Measurements from ENCODE around the gene FIS1. TPM values are rescaled to one million over a fixed set of nuclear protein-coding genes. Genes with fewer than 3 reads are reported as not detected.

Gene FIS1
- total RNA-seq, 1 donor = 136 TPM

GRCh38 chr7:101250324-101250723 is 5.4 kb upstream of the FIS1 start:
- peak; percentile 9 for DNase-seq (ENCODE audit: insufficient read length, low spot score, missing footprints)
- H3K27ac ChIP-seq (ENCODE audit: low read depth, low read length) = no peak overlapping the region
- no peak overlapping the region for H2AFZ ChIP-seq (ENCODE audit: low read length)
- no peaks in the 10 kb centered on the region for H3K9me3 ChIP-seq (ENCODE audit: low read depth, low read length)
- no peak overlapping the region for H3K4me2 ChIP-seq (ENCODE audit: insufficient read depth, low read length)
- H3K36me3 ChIP-seq (ENCODE audit: insufficient read depth, low read length) = peaks cover 15% of the 10 kb centered on the region
- peaks cover 56% of the 10 kb centered on the region for H3K79me2 ChIP-seq (ENCODE audit: insufficient read depth, low read length)
- H4K20me1 ChIP-seq (ENCODE audit: insufficient read depth, low read length) = peaks cover 5% of the 10 kb centered on the region
- no peak overlapping the region for H3K4me3 ChIP-seq (ENCODE audit: insufficient read depth, low read length)
- TF ChIP-seq, protein P1, sequence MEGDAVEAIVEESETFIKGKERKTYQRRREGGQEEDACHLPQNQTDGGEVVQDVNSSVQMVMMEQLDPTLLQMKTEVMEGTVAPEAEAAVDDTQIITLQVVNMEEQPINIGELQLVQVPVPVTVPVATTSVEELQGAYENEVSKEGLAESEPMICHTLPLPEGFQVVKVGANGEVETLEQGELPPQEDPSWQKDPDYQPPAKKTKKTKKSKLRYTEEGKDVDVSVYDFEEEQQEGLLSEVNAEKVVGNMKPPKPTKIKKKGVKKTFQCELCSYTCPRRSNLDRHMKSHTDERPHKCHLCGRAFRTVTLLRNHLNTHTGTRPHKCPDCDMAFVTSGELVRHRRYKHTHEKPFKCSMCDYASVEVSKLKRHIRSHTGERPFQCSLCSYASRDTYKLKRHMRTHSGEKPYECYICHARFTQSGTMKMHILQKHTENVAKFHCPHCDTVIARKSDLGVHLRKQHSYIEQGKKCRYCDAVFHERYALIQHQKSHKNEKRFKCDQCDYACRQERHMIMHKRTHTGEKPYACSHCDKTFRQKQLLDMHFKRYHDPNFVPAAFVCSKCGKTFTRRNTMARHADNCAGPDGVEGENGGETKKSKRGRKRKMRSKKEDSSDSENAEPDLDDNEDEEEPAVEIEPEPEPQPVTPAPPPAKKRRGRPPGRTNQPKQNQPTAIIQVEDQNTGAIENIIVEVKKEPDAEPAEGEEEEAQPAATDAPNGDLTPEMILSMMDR (IDR thresholded peaks at IDR 0.05; ENCODE audit: extremely low read depth, low read depth, low read length) = no peak
- peaks cover 13% of the 10 kb centered on the region for H3K4me1 ChIP-seq (ENCODE audit: insufficient read depth, low read length)
- no peaks in the 10 kb centered on the region for H3K27me3 ChIP-seq (ENCODE audit: insufficient read depth, low read length)

DNA sequence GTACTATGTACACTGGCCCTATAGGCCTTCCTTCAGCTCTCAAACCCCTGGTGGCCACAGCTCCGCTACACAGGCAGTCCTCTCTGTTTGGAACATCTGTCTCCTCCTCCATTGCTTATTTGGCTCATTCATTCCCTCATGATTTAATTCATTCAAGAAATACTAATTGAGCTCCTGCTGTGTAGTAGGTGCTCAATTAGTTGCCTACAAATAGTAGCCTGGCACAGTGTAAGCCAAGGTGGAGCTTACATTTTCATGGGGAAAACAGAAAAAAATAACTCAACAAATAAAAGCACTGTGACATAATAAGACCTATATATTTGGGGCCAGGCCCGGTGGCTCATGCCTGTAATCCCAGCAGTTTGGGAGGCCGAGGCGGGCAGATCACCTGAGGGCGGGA is 3.4 kb upstream of the FIS1 start:
- no peak overlapping the region for H3K27ac ChIP-seq (ENCODE audit: low read depth, low read length)
- H3K4me3 ChIP-seq (ENCODE audit: insufficient read depth, low read length) = no peak overlapping the region
- no peak for DNase-seq (ENCODE audit: insufficient read length, low spot score, missing footprints)
- peaks cover 15% of the 10 kb centered on the region for H3K36me3 ChIP-seq (ENCODE audit: insufficient read depth, low read length)
- peaks cover 71% of the 10 kb centered on the region for H3K79me2 ChIP-seq (ENCODE audit: insufficient read depth, low read length)
- H3K27me3 ChIP-seq (ENCODE audit: insufficient read depth, low read length) = no peaks in the 10 kb centered on the region
- H3K4me1 ChIP-seq (ENCODE audit: insufficient read depth, low read length) = peaks cover 22% of the 10 kb centered on the region
- peaks cover 12% of the 10 kb centered on the region for H4K20me1 ChIP-seq (ENCODE audit: insufficient read depth, low read length)
- TF ChIP-seq, protein P1 (IDR thresholded peaks at IDR 0.05; ENCODE audit: extremely low read depth, low read depth, low read length) = no peak
- no peak overlapping the region for H3K4me2 ChIP-seq (ENCODE audit: insufficient read depth, low read length)
- H2AFZ ChIP-seq (ENCODE audit: low read length) = no peak overlapping the region
- no peaks in the 10 kb centered on the region for H3K9me3 ChIP-seq (ENCODE audit: low read depth, low read length)

GRCh38 chr7:101245147-101245668 is 327 bp upstream of the FIS1 start:
- Histone ChIP-seq H3K9me3 (ENCODE audit: low read depth, low read length) (no peaks in the 10 kb centered on the region), H3K79me2 (ENCODE audit: insufficient read depth, low read length) (peaks cover 75% of the 10 kb centered on the region), H3K27ac (ENCODE audit: low read depth, low read length) (peak overlapping the region; percentile 87), H2AFZ (ENCODE audit: low read length) (peak overlapping the region; percentile 99), H3K4me1 (ENCODE audit: insufficient read depth, low read length) (peaks cover 12% of the 10 kb centered on the region), H3K27me3 (ENCODE audit: insufficient read depth, low read length) (no peaks in the 10 kb centered on the region), H3K4me3 (ENCODE audit: insufficient read depth, low read length) (peak overlapping the region; percentile 99), H4K20me1 (ENCODE audit: insufficient read depth, low read length) (peaks cover 19% of the 10 kb centered on the region), H3K36me3 (ENCODE audit: insufficient read depth, low read length) (peaks cover 26% of the 10 kb centered on the region), H3K4me2 (ENCODE audit: insufficient read depth, low read length) (peak overlapping the region; percentile 99)
- DNase-seq (ENCODE audit: insufficient read length, low spot score, missing footprints) = no peak
- TF ChIP-seq, protein P1 (IDR thresholded peaks at IDR 0.05; ENCODE audit: extremely low read depth, low read depth, low read length) = no peak

- peak; percentile 8 for DNase-seq (ENCODE audit: insufficient read length, low spot score, missing footprints)
- peaks cover 62% of the 10 kb centered on the region for H3K79me2 ChIP-seq (ENCODE audit: insufficient read depth, low read length)
- peak overlapping the region; percentile 99 for H2AFZ ChIP-seq (ENCODE audit: low read length)
- H3K27ac ChIP-seq (ENCODE audit: low read depth, low read length) = peak overlapping the region; percentile 87
- H3K9me3 ChIP-seq (ENCODE audit: low read depth, low read length) = no peaks in the 10 kb centered on the region
- no peaks in the 10 kb centered on the region for H3K27me3 ChIP-seq (ENCODE audit: insufficient read depth, low read length)
- TF ChIP-seq, protein P1 (IDR thresholded peaks at IDR 0.05; ENCODE audit: extremely low read depth, low read depth, low read length) = no peak
- H3K4me3 ChIP-seq (ENCODE audit: insufficient read depth, low read length) = peak overlapping the region; percentile 99
- H4K20me1 ChIP-seq (ENCODE audit: insufficient read depth, low read length) = peaks cover 19% of the 10 kb centered on the region
- peak overlapping the region; percentile 99 for H3K4me2 ChIP-seq (ENCODE audit: insufficient read depth, low read length)
- peaks cover 26% of the 10 kb centered on the region for H3K36me3 ChIP-seq (ENCODE audit: insufficient read depth, low read length)
- peaks cover 12% of the 10 kb centered on the region for H3K4me1 ChIP-seq (ENCODE audit: insufficient read depth, low read length)
These were observed 1.1 kb downstream of the FIS1 start for GRCh38 chr7:101243646-101244374.
